SHP77 treated with DMSO at 0.1 percent for 48 hours (cell line): ENCODE results near the gene TET3.
"Not testable (repeated sequence)": the region's sequence is repeated elsewhere in the genome, so short reads cannot be mapped to it uniquely, and the experiment has no call there.

ENCODE experiments used
- DNase-seq: peaks from one replicate; lab custom pipeline; 2025; lab: John Stamatoyannopoulos, UW

The TET3 gene

GRCh38 chr2:73984203-73984921 lies at the start of gene TET3:
Gene TET3 (plus strand): TSS chr2:73984910. CDS start chr2:73986404, 1,494 bp downstream.
- DNase-seq: no peak

- DNase-seq: no peak
Measured at GRCh38 chr2:73935641-73936040, 49.1 kb upstream of the TET3 start.

DNA sequence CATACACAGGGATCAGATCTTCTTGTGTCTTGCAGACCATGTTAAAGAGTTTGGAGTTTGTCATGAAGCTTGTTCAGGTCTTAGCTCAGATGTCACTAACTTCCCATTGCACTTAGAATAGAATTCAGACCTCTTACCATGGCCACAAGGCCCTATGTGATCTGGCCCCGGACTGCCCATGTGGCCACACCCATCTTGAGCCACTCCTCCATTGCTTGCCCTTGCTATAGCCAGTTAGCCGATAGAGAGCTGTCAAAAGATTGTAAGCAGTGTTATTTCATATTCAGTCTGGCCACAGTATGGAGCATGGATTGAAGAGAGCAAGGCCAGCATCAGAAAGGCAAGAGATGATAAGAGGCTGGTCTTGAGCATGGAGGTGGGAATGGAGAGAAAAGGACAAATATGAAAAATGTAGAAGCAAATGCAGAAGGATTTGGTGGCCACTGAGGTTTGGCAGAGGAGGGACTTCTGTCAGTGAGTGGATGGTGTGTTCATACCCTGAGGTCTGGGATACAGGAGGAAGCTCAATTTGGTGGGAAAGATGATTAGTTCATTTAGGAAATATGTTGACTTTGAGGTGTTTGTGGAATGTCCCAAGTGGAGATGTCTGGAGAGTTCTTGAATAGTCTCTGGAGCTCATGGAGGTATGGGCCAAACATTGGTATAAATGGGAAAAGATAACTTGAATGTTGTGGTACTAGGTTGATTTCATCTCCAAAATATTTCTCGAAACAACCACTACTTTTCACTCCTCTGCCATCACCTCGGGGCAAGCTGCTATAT lies 47.4 kb upstream of the TET3 start:
- no peak for DNase-seq

- DNase-seq: no peak
Measured at GRCh38 chr2:73937899-73938298, 46.8 kb upstream of the TET3 start.

- no peak for DNase-seq
Measured at GRCh38 chr2:73938718-73939352, 45.9 kb upstream of the TET3 start.

DNA sequence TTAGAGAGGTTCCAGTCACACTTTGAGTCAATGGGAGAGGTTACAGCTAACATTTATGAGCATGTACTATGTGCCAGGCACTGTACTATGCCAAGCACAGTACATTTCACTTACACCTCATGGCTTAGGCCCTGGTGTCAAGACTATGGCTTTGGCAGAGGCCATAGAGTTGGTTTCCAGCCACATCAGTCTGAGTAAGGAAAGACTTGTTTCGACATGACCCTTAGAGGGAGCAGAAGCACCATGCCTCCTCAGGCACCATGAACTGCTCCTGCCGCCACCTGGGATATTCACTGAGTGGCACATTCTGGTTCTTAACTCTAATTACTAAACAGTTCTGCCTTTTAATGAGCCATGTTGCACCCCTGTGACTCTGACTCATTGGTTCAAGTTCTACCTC lies 45.3 kb upstream of the TET3 start:
- DNase-seq: no peak

DNA sequence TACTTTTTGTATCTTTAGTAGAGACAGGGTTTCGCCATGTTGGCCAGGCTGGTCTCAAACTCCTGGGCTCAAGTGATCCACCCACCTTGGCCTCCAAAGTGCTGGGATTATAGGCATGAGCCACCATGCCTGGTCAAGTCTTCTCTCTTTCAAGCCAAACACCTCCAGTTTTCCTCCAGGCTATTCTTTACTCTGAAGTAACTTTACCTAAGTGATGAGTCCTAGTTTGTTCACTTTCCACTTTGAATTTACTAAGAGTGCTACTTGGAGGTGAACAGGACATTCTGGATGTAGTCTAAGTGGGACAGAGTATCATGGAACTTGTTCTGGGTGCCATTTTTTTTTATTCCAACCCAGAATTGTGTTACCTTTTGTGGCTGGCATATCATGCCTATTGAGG lies 44.6 kb upstream of the TET3 start:
- DNase-seq: not testable (repeated sequence)

GRCh38 chr2:73942664-73943063 lies 42.0 kb upstream of the TET3 start:
- no peak for DNase-seq

DNA sequence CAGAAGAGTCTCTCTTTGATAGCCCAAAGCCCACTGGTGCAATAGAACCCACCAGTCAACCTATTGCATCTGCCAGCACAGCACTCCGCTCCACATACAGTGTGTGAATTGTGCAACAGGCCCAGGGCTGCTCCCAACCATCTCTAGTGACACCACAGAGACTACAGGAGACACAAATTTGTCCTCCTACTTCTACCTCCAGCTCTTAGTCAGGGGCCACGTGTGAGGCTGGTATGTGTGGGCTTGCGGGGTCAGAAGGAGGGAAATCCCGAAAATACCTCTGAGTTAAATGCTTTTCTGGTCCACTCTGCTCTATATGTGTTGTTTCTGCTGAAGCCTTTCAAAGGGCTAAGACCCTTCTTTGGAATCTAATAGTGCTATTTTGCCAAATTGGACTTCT lies 40.0 kb upstream of the TET3 start:
- no peak for DNase-seq

DNA sequence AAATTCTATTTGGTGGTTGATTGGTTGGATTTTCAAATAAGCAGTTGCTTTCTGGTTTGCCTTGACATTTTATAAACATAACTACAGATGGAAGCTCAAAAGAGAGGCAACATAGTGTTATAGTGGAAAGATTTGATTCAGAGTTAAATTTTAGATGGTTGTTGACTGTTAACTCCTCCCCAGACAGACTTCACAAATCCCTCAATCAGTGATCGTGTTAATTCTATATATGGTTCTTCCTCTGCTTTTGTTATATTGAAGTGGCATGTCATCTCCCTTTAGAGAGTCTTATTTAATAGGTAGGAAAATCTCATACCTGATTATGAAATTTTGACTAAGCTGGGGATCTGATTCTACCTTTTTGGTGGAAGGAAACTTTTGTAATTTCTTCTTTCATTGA lies 38.5 kb upstream of the TET3 start:
- no peak for DNase-seq

DNA sequence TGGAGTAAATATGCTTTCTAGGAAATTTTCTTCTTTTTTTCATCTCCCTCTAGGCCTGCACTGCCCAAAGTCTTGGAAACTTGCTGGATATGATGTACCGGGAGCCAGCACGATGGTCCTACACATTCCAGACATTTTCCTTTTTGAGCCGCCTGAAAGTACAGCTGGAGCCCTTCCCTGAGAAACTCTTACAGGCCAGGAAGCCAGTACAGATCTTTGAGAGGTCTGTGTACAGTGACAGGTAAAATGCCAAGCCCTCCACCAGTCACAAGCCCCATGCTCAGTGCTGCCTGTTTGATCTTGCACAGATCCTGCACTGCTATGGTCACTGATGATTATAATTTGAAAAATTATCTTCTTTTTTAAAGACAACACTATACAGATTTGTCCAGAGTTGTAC lies 38.0 kb upstream of the TET3 start:
- DNase-seq: no peak

- DNase-seq: no peak
Measured at GRCh38 chr2:73947412-73948018, 37.2 kb upstream of the TET3 start.

DNA sequence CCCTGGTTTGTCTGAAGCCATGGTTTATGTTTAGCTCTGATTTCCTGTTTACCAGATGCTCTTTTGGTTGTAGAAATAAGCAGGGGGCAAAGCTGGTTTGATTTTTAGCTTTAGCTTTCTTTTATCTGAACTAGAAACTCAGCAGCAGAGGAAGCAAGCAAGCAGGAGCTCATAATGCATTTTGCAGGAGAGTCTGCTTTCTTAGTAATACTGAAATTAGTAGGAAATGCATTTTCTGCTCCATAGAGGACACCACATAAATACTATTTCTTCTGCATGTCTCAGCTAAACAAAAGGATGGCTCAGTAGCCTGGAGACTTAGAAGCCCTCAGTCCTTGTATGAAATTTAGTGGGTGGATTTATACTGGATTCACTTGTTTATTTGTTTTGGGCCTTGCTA lies 34.9 kb upstream of the TET3 start:
- DNase-seq: no peak

- DNase-seq: no peak
Measured at GRCh38 chr2:73952499-73953446, 31.9 kb upstream of the TET3 start.

GRCh38 chr2:73956218-73956865 lies 28.4 kb upstream of the TET3 start:
- DNase-seq: no peak

DNA sequence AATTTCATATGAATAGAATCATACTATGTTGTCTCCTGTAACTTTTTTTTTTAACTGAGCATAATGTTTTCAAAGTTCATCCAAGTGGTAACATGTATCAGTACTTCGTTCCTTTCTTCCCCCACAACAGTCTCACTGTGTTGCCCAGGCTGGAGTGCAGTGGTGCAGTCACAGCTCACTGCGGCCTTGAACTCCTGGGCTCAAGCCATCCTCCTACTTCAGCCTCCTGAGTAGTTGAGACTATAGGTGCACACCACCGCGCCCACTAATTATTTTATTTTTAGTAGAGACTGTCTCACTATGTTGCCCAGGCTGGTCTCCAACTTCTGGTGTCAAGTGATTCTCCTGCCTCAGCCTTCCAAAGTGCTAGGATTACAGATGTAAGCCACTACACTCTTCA lies 23.4 kb upstream of the TET3 start:
- DNase-seq: no peak

DNA sequence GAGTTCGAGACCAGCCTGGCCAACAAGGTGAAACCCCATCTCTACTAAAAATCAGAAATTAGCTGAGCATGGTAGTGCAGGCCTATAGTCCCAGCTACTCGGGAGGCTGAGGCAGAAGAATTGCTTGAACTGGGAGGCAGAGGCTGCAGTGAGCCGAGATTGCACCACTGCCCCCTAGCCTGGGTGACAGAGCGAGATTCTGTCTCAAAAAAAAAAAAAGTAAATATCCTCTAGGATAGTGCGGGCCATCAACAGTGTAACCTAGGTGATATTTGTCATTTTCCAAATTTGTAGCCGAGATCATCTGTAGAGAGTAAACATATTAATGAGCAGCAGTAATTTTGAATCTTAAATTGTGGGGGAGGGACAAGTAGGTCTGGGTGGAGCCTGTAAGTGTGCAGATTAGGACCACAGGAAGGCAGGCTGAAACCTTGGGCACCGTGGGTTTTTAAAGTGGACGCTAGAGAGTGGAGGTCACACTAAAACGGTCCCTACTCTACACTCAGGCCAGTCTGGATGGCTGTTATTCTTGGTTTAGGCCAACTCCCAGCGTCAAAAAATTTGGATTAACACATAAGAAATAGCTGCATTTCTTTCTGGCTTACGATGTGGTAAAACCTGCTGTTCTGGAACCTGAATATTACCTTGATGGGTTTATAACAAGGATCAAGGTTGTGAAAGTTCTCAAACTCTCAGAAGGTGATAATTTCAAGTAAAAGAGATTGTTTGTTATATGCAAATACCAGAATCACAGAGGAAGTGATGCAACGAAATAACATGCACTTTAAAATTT lies 22.7 kb upstream of the TET3 start:
- no peak for DNase-seq

DNA sequence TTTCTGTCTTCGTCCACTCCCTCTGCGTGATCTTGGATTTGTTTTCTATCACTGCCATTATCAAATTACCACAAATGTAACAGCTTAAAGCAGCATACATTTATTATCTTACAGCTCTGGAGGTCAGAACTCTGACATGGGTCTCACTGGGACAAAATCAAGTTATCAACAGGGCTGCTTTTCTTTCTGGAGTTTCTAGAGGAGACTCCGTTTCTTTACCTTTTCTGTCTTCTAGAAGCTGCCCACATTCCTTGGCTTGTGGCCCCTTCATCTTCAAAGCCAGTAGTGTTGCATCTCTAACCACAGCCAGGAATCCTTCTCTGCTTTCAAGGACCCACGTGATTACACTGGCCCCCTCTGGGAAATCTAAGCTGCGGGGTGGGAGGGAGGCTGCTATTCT lies 21.9 kb upstream of the TET3 start:
- no peak for DNase-seq

DNA sequence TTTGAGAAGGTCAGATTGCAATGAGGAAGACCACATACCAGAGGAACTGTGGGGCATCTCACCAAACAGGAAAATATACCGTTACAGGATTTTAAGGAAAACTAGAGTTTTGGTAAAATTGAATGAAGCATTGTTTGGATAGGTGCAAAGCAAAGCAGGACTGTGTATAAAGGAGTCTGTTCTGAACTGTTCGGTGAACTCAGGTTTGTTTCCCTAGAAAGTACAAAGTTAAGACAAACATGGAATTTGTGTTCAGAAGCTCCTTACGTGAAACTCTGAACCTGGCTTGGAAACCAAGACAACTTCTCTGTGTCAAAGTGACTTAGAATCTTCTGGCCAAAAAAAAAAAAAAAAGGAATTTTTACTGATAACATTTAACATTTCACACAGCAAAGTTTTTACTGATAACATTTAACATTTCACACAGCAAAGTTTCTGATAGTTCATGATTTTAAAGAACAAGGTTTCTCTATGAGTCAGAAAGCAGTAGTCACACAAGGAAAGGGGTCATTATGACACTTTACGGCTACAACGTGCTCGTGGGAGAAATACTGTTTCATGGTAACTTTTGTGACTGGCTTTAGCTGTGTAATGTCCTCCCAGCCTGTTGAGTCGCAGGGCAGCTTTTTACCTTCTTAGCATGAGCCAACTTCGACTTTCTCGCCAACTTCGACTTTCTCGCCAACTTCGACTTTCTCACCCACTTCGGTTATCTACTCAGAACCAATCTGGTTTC lies 21.2 kb upstream of the TET3 start:
- no peak for DNase-seq

DNA sequence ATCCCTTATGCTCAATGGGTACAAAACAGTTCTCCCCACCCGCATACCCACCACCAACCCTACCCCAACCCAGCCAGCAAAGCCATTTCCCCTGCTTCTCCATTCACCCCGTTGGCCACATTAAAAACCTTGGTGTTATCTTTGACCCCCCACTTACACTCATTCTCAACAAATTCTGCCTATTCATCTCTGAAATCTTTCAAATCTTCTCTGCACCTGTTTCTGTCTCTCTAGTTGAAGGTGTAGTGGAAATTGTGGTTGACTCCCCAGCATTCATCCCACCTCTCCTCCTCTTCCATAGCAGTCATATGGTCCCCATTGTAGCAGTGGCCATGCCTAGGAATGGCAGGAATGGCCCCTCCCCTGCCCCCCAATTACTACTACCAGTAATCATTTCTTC lies 20.5 kb upstream of the TET3 start:
- no peak for DNase-seq
